ENCODE data around the gene ADARB1. TPM values are rescaled to one million over a fixed set of nuclear protein-coding genes. Genes with fewer than 3 reads are reported as not detected.

The ADARB1 gene
- total and polyA plus RNA-seq, 9 of the 15 experiments (the other 6 are each of a cell fraction or from before 2014, with no cell fraction given), result 6.7 to 16.0 (median 8.3) TPM

DNA sequence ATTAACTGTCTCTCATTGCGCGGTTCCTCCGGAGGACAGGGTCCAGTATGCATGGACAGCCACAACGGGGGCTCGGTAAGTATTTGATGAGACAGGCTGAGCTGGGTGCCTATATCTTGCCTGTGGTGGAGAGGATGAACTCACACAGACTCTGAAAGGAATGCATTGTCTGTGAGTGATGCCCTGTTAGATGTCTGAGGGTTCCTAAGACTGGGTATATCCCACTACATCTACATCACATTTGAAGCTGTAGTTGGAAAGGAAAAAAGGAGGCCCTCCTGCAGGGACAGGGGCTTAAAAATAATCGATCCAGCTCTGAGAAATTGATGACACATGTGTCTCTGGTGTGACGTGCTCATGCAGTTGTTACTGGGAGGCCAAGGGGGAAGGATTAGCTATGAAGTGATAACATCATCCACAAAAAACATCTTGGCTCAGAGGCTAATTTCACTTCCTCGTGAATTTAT is 1.9 kb downstream of the ADARB1 start (continued):
- TF ChIP-seq, protein P1, sequence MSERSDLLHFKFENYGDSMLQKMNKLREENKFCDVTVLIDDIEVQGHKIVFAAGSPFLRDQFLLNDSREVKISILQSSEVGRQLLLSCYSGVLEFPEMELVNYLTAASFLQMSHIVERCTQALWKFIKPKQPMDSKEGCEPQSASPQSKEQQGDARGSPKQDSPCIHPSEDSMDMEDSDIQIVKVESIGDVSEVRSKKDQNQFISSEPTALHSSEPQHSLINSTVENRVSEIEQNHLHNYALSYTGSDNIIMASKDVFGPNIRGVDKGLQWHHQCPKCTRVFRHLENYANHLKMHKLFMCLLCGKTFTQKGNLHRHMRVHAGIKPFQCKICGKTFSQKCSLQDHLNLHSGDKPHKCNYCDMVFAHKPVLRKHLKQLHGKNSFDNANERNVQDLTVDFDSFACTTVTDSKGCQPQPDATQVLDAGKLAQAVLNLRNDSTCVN (CRISPR knock-in tag; IDR thresholded peaks at IDR 0.05), result no peak
- no peak for TF ChIP-seq HMG20A (CRISPR knock-in tag; conservative IDR thresholded peaks at IDR 0.05)
- TF ChIP-seq, protein P2, sequence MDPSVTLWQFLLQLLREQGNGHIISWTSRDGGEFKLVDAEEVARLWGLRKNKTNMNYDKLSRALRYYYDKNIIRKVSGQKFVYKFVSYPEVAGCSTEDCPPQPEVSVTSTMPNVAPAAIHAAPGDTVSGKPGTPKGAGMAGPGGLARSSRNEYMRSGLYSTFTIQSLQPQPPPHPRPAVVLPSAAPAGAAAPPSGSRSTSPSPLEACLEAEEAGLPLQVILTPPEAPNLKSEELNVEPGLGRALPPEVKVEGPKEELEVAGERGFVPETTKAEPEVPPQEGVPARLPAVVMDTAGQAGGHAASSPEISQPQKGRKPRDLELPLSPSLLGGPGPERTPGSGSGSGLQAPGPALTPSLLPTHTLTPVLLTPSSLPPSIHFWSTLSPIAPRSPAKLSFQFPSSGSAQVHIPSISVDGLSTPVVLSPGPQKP (CRISPR knock-in tag; IDR thresholded peaks at IDR 0.05), result no peak
- 0 out of 2 replicates have a peak, but pooled peaks have one; percentile 9 for TF ChIP-seq ZNF316 (IDR thresholded peaks at IDR 0.05)
- 0 out of 2 replicates have a peak, but pooled peaks have one; percentile 15 for TF ChIP-seq SMARCA4 (IDR thresholded peaks at IDR 0.05)
- no peak for TF ChIP-seq ETV6 (IDR thresholded peaks at IDR 0.05; ENCODE audit: borderline replicate concordance in 1 of 2, low read depth in 2 of 2, low read length in 1 of 2)
- TF ChIP-seq ETV6 (CRISPR knock-in tag; IDR thresholded peaks at IDR 0.05; ENCODE audit: borderline replicate concordance), result no peak
- no peak for TF ChIP-seq RBM34 (IDR thresholded peaks at IDR 0.05; ENCODE audit: borderline replicate concordance, insufficient read depth, low read length)
- no peak for TF ChIP-seq NCOR1 (IDR thresholded peaks at IDR 0.05)
- TF ChIP-seq, protein P3, sequence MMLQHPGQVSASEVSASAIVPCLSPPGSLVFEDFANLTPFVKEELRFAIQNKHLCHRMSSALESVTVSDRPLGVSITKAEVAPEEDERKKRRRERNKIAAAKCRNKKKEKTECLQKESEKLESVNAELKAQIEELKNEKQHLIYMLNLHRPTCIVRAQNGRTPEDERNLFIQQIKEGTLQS (IDR thresholded peaks at IDR 0.05), result 0 out of 2 replicates have a peak, but pooled peaks have one; percentile 12
- TF ChIP-seq, protein P3 (CRISPR knock-in tag; conservative IDR thresholded peaks at IDR 0.05), result no peak
- no peak for TF ChIP-seq SMAD4 (CRISPR knock-in tag; conservative IDR thresholded peaks at IDR 0.05)
- TF ChIP-seq C11orf30 (IDR thresholded peaks at IDR 0.05; ENCODE audit: low read depth), result peak; percentile 23; the same call in 1 of the 2 replicates
- TF ChIP-seq ZC3H8 (IDR thresholded peaks at IDR 0.05), result no peak
- TF ChIP-seq MTA3 (IDR thresholded peaks at IDR 0.05; ENCODE audit: borderline replicate concordance), result 0 out of 2 replicates have a peak, but pooled peaks have one; percentile 39
- TF ChIP-seq LCOR (CRISPR knock-in tag; IDR thresholded peaks at IDR 0.05), result no peak
- peak; percentile 42 for TF ChIP-seq CREM (IDR thresholded peaks at IDR 0.05; ENCODE audit: low read depth)
- no peak for TF ChIP-seq ZNF780A (CRISPR knock-in tag; IDR thresholded peaks at IDR 0.05)
- no peak for TF ChIP-seq U2AF1 (optimal IDR thresholded peaks at IDR 0.05; ENCODE audit: low read depth, low read length)
- TF ChIP-seq, protein P4, sequence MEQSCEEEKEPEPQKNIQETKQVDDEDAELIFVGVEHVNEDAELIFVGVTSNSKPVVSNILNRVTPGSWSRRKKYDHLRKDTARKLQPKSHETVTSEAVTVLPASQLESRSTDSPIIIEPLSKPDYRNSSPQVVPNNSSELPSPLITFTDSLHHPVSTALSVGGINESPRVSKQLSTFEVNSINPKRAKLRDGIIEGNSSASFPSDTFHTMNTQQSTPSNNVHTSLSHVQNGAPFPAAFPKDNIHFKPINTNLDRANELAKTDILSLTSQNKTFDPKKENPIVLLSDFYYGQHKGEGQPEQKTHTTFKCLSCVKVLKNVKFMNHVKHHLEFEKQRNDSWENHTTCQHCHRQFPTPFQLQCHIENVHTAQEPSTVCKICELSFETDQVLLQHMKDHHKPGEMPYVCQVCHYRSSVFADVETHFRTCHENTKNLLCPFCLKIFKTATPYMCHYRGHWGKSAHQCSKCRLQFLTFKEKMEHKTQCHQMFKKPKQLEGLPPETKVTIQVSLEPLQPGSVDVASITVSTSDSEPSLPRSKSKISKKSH (CRISPR knock-in tag; IDR thresholded peaks at IDR 0.05), result no peak
- TF ChIP-seq TBP (optimal IDR thresholded peaks at IDR 0.05; ENCODE audit: low read depth, low read length), result no peak
- TF ChIP-seq POLR2B (IDR thresholded peaks at IDR 0.05; ENCODE audit: low read depth, partially characterized antibody), result no peak
- TF ChIP-seq ZFX (CRISPR knock-in tag; IDR thresholded peaks at IDR 0.05), result no peak
- no peak for TF ChIP-seq RBM25 (IDR thresholded peaks at IDR 0.05; ENCODE audit: low read depth, low read length, severe bottlenecking)
- no peak for TF ChIP-seq RFX7 (CRISPR knock-in tag; IDR thresholded peaks at IDR 0.05)
- TF ChIP-seq NFIC (IDR thresholded peaks at IDR 0.05), result no peak

Measured in K562 (cell line).